Natural killer cell (primary cell): ENCODE measurements around the gene LMOD1. TPM values are rescaled to one million over a fixed set of nuclear protein-coding genes. Genes with fewer than 3 reads are reported as not detected.

Source experiments
- ATAC-seq, 3 donors: fragments of 150-1000 bp in 2 of 3; fragments of 200-7000 bp in 1 of 3; cut with Tn5 transposase; 1 replicate in 1 of 3; 2 replicates in 2 of 3; pipeline ENCODE4 v1.10.0; 2021; ENCODE audit warnings: mild to moderate bottlenecking in 2 of 3, moderate library complexity in 2 of 3
- DNase-seq, 2 donors: peaks; one replicate each; pipeline versions ENCODE4 v3.0.0 to v3.0.0-alpha.2; 2013 to 2021; ENCODE audit warnings: mixed read lengths in 1 of 2
- H3K27ac ChIP-seq: one replicate; pipeline ENCODE4 v1.5.1; 2013; ENCODE audit warnings: mild to moderate bottlenecking, low read length
- H3K27me3 ChIP-seq: one replicate; pipeline ENCODE4 v1.6.1; 2013; ENCODE audit warnings: low read length; ENCODE audit not compliant: control insufficient read depth, insufficient read depth
- H3K36me3 ChIP-seq: one replicate; pipeline ENCODE4 v1.6.1; 2013; ENCODE audit warnings: low read length; ENCODE audit not compliant: control insufficient read depth, insufficient read depth
- H3K4me1 ChIP-seq: one replicate; pipeline ENCODE4 v1.6.1; 2013; ENCODE audit warnings: low read length; ENCODE audit not compliant: control insufficient read depth, insufficient read depth
- H3K4me3 ChIP-seq: one replicate; pipeline ENCODE4 v1.5.1; 2013; ENCODE audit warnings: low read length
- H3K9me3 ChIP-seq: one replicate; pipeline ENCODE4 v1.6.1; 2013; ENCODE audit warnings: low read length; ENCODE audit not compliant: control insufficient read depth, insufficient read depth
- H3K27ac Mint-ChIP-seq, 2 donors: one replicate each; pipeline ENCODE4 v1.8.0; 2022; ENCODE audit warnings: mild to moderate bottlenecking in 2 of 2, mixed read lengths in 2 of 2, moderate library complexity in 1 of 2
- H3K27me3 Mint-ChIP-seq, 2 donors: one replicate each; pipeline ENCODE4 v1.8.0; 2022; ENCODE audit warnings: low read depth in 2 of 2, mixed read lengths in 2 of 2
- H3K36me3 Mint-ChIP-seq: one replicate; pipeline ENCODE4 v1.8.0; 2022; ENCODE audit warnings: mixed read lengths
- H3K4me1 Mint-ChIP-seq, 2 donors: one replicate each; pipeline ENCODE4 v1.8.0; 2022; ENCODE audit warnings: mixed read lengths in 2 of 2
- H3K4me3 Mint-ChIP-seq: one replicate; pipeline ENCODE4 v1.8.0; 2022; ENCODE audit warnings: mild to moderate bottlenecking, moderate library complexity, mixed read lengths
- H3K9me3 Mint-ChIP-seq, 2 donors: one replicate each; pipeline ENCODE4 v1.8.0; 2022; ENCODE audit warnings: mixed read lengths in 2 of 2
- CTCF ChIP-seq: fragments of 200-600 bp; IDR thresholded peaks from one replicate; pipeline ENCODE4 v1.8.0; 2022; ENCODE audit warnings: antibody characterized with exemption
- whole genome bisulfite sequencing: methylation state at CpG from one replicate; pipeline ENCODE4 v1.1.7; 2013; ENCODE audit warnings: missing lambda C conversion rate; ENCODE audit not compliant: insufficient coverage; 5-methylcytosine and 5-hydroxymethylcytosine counted together
- intact Hi-C: fragments of 100-400 bp; cut with micrococcal nuclease; formaldehyde crosslinking; loops from one replicate; pipeline ENCODE4 v1.14.2; 2022
- total RNA-seq, 4 donors: library from RNA; stranded (reverse); fragments of 120-200 nt in 1 of 4; gene quantifications; one replicate each; pipeline versions ENCODE4 v1.2.3 to v1.2.4, GENCODE V29; 2013 to 2022

Gene LMOD1
- total RNA-seq, 3 donors from 2014 or later (not counting 1 experiment from before 2014, with no cell fraction given): not detected

- Histone ChIP-seq H3K36me3 (no peaks in the 10 kb centered on the region), H3K4me1 (no peaks in the 10 kb centered on the region), H3K4me3 (no peak overlapping the region), H3K27ac (no peak overlapping the region), H3K9me3 (no peaks in the 10 kb centered on the region), H3K27me3 (peaks cover 4% of the 10 kb centered on the region)
- no peak for TF ChIP-seq CTCF
- Mint-ChIP-seq H3K27me3 (peaks cover 10 to 11% of the 10 kb centered on the region in 2 donors), H3K9me3 (no peaks in the 10 kb centered on the region), H3K27ac (no peak overlapping the region), H3K36me3 (no peaks in the 10 kb centered on the region), H3K4me3 (no peak overlapping the region), H3K4me1 (no peaks in the 10 kb centered on the region)
- DNase-seq (no peak), ATAC-seq (no peak)
- intact Hi-C loops: no loop called here
- 78% methylated on average over 5 of the region's 5 CpGs for WGBS
These were observed 15.5 kb downstream of the LMOD1 start for GRCh38 chr1:201930803-201931202.

DNA sequence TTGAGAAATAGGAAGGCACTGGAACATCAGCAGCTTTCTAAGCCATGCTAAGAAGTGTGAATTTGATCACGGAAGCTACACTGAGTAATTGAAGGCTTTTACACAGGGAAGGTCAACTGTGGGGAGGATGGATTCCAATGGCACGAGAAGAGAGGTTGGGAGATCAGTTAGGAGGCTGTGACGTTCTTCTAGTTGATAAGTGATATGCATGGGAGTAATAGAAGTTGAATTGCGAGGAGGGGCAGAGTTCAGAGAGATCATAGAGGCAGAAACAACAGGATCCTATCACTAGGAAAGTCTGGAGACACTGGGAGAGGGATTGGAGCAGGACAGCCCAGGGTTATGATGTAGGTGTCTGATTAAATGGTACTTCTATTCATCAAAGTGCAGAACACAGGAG, 16.2 kb downstream of the LMOD1 start:
- Mint-ChIP-seq H3K36me3 (no peaks in the 10 kb centered on the region), H3K4me3 (no peak overlapping the region), H3K9me3 (no peaks in the 10 kb centered on the region), H3K27ac (no peak overlapping the region), H3K4me1 (no peaks in the 10 kb centered on the region), H3K27me3 (peaks cover 10% of the 10 kb centered on the region in 2 donors)
- no peak overlapping the region for H3K27ac ChIP-seq
- ATAC-seq (no peak), DNase-seq (no peak)
- no peak for TF ChIP-seq CTCF
- intact Hi-C loops: no loop called here
- no peaks in the 10 kb centered on the region for H3K9me3 ChIP-seq
- H3K27me3 ChIP-seq: peaks cover 4% of the 10 kb centered on the region
- H3K4me3 ChIP-seq: no peak overlapping the region
- H3K36me3 ChIP-seq: no peaks in the 10 kb centered on the region
- WGBS: 74% methylated on average over 4 of the region's 4 CpGs
- H3K4me1 ChIP-seq: no peaks in the 10 kb centered on the region

DNA sequence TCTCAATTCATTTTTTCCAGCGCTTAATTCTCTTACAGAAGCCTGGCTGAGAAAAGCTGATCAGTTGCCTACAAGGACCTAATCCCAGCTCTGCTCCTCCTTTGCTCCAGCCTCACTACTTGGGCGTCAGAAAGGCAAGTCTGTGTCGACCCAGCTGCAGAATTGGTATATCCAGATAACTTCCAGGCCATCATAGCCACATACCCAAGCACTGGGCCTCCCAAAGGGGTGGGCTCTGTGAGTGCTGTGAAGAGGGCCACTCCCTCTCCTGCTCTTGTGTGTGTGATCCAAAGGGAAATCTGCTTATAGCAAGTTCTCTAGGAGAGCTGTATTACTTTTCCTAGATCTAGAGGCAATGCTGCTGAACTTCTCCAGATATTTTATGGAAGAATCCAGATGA, 18.1 kb downstream of the LMOD1 start:
- no peaks in the 10 kb centered on the region for H3K36me3 Mint-ChIP-seq

More for the DNA sequence above, 18.1 kb downstream of the LMOD1 start:
- Mint-ChIP-seq H3K9me3 (no peaks in the 10 kb centered on the region), H3K4me3 (no peak overlapping the region), H3K4me1 (no peaks in the 10 kb centered on the region), H3K27me3 (peaks cover 4 to 7% of the 10 kb centered on the region in 2 donors), H3K27ac (no peak overlapping the region)
- no peaks in the 10 kb centered on the region for H3K36me3 ChIP-seq
- H3K9me3 ChIP-seq: no peaks in the 10 kb centered on the region
- intact Hi-C loops: no loop called here
- 91% methylated on average over 3 of the region's 3 CpGs for WGBS
- no peaks in the 10 kb centered on the region for H3K4me1 ChIP-seq
- no peak overlapping the region for H3K27ac ChIP-seq
- peaks cover 4% of the 10 kb centered on the region for H3K27me3 ChIP-seq
- DNase-seq: no peak
- H3K4me3 ChIP-seq: no peak overlapping the region
- no peak for ATAC-seq
- TF ChIP-seq CTCF: no peak
